ENCODE results near the gene GNB3.
"Not testable (repeated sequence)": the region's sequence is repeated elsewhere in the genome, so short reads cannot be mapped to it uniquely, and the experiment has no call there.

GNB3 gene

GRCh38 chr12:6884539-6884938, 43.8 kb downstream of the GNB3 start:
- TF ChIP-seq CTCF (IDR thresholded peaks at IDR 0.05; ENCODE audit: low read depth, low read length, missing control alignments), result no peak
- DNase-seq (ENCODE audit: low read depth), result no peak
- no peak overlapping the region for H3K4me3 ChIP-seq (ENCODE audit: low read depth, low read length)

GRCh38 chr12:6886206-6886999, 45.7 kb downstream of the GNB3 start:
- H3K4me3 ChIP-seq (ENCODE audit: low read depth, low read length); DNase-seq (ENCODE audit: low read depth): not testable (repeated sequence)

- no peak for DNase-seq (ENCODE audit: low read depth)
- H3K4me3 ChIP-seq (ENCODE audit: low read depth, low read length), result no peak overlapping the region
- TF ChIP-seq CTCF (IDR thresholded peaks at IDR 0.05; ENCODE audit: low read depth, low read length, missing control alignments), result no peak
Observed at GRCh38 chr12:6887460-6887859, 46.7 kb downstream of the GNB3 start.

- TF ChIP-seq CTCF (IDR thresholded peaks at IDR 0.05; ENCODE audit: low read depth, low read length, missing control alignments), result no peak
- H3K4me3 ChIP-seq (ENCODE audit: low read depth, low read length), result no peak overlapping the region
- DNase-seq (ENCODE audit: low read depth), result no peak
Observed at GRCh38 chr12:6888360-6888759, 47.6 kb downstream of the GNB3 start.

GRCh38 chr12:6888794-6889193, 48.1 kb downstream of the GNB3 start:
- H3K4me3 ChIP-seq (ENCODE audit: low read depth, low read length); DNase-seq (ENCODE audit: low read depth): not testable (repeated sequence)

GRCh38 chr12:6889775-6890573, 49.2 kb downstream of the GNB3 start:
- H3K4me3 ChIP-seq (ENCODE audit: low read depth, low read length); DNase-seq (ENCODE audit: low read depth): not testable (repeated sequence)

GRCh38 chr12:6890789-6891645, 50.3 kb downstream of the GNB3 start:
- DNase-seq (ENCODE audit: low read depth), result peak; percentile 83
- TF ChIP-seq CTCF (IDR thresholded peaks at IDR 0.05; ENCODE audit: low read depth, low read length, missing control alignments), result peak; percentile 77
- peak overlapping the region; percentile 62 for H3K4me3 ChIP-seq (ENCODE audit: low read depth, low read length)

GRCh38 chr12:6891646-6892001, 50.9 kb downstream of the GNB3 start:
- TF ChIP-seq CTCF (IDR thresholded peaks at IDR 0.05; ENCODE audit: low read depth, low read length, missing control alignments), result no peak
- peak overlapping the region; percentile 62 for H3K4me3 ChIP-seq (ENCODE audit: low read depth, low read length)
- DNase-seq (ENCODE audit: low read depth), result no peak

- not testable (repeated sequence) for DNase-seq (ENCODE audit: low read depth); H3K4me3 ChIP-seq (ENCODE audit: low read depth, low read length)
Observed at GRCh38 chr12:6892683-6893082, 52.0 kb downstream of the GNB3 start.

Data from GM12864 (cell line).